Upper lobe of left lung (tissue), 4 donors: ENCODE data around the gene FSHB.

Experiments used
- EP300 ChIP-seq, 4 donors: sonication (generic); formaldehyde crosslinking; IDR thresholded peaks; one replicate each; pipeline ENCODE4 v1.5.1; 2017; ENCODE audit warnings: antibody characterized with exemption in 4 of 4, control low read depth in 2 of 4
- POLR2A ChIP-seq, 4 donors: fragments of 450-650 bp; IDR thresholded peaks; one replicate each; pipeline ENCODE4 v1.5.1; 2016 to 2017; ENCODE audit warnings: antibody characterized with exemption in 4 of 4, mild to moderate bottlenecking in 2 of 4

- no peak for TF ChIP-seq EP300 (IDR thresholded peaks at IDR 0.05)
- TF ChIP-seq POLR2A (IDR thresholded peaks at IDR 0.05): no peak
These were observed 49.0 kb downstream of the FSHB start for GRCh38 chr11:30279796-30280195.
